DMS53 (cell line): ENCODE measurements around the gene C2orf76.
"Not testable (repeated sequence)": the region's sequence is repeated elsewhere in the genome, so short reads cannot be mapped to it uniquely, and the experiment has no call there.

Experiments
- DNase-seq: peaks from one replicate; lab custom pipeline; 2025; lab: John Stamatoyannopoulos, UW

Gene C2orf76

GRCh38 chr2:119377294-119377992 lies 10.8 kb upstream of the C2orf76 start:
- DNase-seq = no peak

DNA sequence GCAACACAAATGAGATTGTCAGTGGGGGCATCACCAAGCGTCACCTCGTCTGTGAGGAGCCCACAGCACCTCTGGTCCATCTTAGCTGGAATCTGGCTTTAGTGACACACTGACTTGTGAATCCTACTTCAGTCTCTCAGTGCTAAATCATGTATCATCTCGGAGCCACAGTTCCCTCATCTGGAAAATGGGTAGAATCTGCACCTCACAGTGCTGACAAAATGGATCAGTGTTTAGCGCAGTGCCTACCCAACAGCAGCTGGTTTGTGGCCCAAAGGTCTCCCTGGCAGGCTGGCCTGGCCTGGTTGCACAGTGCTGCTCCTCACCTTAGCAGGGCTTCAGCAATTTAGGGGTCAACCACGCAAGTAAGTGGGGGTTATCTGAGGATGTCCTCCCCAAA lies 10.2 kb upstream of the C2orf76 start:
- no peak for DNase-seq

GRCh38 chr2:119376406-119376805 lies 9.8 kb upstream of the C2orf76 start:
- not testable (repeated sequence) for DNase-seq

- not testable (repeated sequence) for DNase-seq
Measured at GRCh38 chr2:119373907-119374745, 7.5 kb upstream of the C2orf76 start.

DNA sequence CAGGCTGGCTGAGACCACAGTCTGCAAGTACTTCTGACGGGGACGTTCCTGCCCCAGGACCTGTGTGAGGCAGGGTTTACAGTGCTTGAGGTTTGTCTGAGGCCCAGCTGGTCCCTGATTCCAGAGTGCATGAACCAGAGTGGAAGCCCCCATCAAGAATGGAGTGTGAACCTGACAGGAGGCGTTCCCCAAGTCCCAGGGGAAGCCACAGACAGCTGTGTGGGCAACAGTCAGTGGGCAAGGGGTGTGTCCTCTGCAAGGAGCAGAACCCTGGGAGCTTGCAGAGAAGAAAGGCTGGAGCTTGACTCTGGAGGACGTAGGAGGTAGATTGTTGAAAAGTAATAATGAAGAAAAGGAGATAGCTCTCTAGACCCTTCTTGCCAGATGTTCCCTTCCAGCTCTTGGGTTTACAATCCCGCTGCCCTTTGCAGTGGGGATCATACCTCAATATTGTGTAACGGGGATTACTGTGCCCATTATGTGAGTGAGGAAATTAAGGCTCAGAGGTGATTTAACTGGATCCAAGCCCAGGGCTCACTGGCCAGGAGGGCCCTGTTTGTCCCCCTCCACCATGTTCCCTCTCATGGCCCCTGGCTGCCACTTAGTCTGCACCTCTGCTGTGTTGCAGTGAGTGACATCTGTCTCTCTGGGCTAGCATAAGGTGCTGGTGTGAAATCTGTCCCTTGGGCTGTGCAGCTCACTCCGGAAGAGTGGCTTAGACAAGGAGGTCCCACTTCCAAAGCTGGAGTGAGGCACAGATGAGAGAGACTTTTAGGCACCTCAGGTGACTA lies 6.3 kb upstream of the C2orf76 start:
- DNase-seq = no peak

- no peak for DNase-seq
Measured at GRCh38 chr2:119371111-119371510, 4.5 kb upstream of the C2orf76 start.

DNA sequence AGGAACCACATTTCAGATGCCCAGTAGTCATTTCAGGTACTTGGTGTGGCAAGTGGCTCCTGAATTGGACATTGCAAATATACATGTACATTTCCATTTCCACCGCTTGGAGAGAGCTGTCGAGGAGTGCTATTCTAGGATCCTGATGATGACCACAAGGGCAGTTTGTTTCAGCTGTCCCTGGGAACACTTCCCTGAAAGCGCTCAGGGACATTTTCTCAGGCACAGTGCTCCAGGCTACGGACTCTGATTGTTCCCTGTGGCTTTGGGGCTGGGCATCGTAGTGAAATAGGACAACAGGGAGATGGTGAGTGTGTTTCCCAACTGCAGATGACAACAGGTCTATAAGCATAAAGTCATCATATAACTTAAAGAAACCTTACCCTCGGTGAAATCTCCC lies 3.2 kb upstream of the C2orf76 start:
- DNase-seq = no peak

DNA sequence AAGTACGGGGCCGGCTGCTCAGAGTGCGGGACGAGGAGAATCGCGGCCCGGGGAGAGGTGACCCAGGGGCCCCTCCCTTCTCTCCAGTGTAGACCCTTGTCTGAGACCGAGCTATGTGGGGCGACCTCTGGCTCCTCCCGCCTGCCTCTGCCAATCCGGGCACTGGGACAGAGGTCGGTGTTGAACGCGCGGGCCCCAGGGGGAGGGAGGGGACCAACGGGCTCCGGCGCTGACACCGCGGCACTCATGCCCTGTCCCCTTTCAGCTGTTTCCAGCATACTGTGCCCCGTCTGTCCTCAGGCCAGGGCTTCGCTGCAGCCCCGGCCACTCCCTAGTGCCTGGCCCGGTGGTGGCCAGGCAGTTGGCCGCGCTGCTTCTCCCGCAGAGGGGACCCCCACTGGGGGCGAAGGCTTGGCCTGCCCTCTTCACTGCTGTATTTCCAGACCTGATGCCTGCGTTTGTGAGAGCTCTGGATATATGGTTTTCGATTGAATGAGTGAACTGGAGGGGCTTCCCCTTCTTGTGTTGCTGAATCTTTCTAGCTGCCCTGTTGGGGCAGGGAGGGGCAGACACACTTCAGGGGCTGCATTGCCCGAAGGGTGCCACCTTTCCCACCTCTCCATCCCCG lies 952 bp upstream of the C2orf76 start:
- DNase-seq = peak; percentile 77

DNA sequence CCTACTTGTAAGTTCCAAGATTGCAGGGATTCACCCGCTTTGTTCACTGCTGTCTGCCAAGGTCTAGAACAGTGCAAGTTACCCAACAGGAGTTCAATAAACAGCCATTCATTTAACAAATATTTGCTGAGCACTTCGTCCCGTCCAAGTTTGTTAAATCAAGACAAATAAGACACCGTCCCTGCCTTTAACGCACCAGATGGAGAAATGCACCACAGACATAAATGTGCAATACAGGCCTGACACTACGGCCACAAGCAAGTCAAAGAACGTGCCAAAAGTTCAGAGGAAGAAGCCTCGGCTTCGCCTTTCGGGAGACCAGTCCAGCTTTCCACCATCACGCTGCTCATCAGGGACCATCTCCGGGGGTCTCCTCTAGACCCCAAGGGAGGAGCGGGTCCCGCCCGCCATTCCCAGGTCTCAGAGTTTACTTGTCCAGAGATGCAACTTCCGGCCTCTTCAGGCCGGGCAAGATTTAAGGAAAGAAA lies 429 bp downstream of the C2orf76 start:
- peak; percentile 61 for DNase-seq

DNA sequence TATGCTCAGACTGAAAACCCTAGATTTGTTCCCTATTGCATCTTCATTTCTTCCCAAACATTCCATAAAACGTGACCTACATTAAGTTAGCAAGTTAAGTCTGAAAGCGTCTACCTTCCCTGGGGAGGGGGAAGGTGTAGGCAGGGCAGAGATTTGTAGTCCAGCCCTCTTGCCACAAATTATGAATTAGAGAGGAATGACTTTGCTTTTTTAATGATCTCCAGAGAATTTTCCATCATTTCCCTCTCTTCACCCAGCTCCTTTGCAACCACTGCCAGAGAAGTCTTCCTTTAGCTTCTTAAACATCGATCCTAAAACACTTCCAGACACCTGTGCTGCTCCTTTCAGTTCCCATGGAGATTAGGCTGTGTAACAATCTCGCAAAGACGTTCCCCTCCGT lies 1.2 kb downstream of the C2orf76 start:
- no peak for DNase-seq

- no peak for DNase-seq
Measured at GRCh38 chr2:119364798-119365197, 1.8 kb downstream of the C2orf76 start.

DNA sequence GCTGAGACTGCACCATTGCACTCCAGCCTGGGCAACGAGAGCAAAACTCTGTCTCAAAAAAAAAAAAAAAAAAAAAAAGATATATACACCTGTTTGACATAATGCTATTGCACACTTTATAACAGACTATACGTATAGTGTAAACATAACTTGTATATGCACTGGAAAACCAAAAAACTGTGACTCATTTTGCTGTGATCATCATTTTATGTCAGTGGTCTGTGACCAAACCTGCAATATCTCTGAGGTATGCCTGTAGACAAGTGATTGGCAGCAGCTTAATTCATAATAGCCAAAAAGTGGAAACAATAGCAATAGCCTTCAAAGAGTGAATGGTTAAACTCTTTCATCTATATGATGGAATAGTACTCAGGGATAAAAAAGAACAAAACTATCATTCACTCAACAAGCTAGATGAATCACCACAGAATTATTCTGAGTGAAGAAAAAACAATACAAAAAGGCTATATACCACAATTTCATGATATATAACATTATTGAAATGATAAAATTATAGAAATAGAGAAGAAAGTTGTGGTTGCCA lies 6.1 kb downstream of the C2orf76 start:
- no peak for DNase-seq

GRCh38 chr2:119359774-119360173 lies 6.9 kb downstream of the C2orf76 start:
- DNase-seq = no peak

- no peak for DNase-seq
Measured at GRCh38 chr2:119354860-119355259, 11.8 kb downstream of the C2orf76 start.

- peak; percentile 16 for DNase-seq
Measured at GRCh38 chr2:119352357-119352756, 14.3 kb downstream of the C2orf76 start.

DNA sequence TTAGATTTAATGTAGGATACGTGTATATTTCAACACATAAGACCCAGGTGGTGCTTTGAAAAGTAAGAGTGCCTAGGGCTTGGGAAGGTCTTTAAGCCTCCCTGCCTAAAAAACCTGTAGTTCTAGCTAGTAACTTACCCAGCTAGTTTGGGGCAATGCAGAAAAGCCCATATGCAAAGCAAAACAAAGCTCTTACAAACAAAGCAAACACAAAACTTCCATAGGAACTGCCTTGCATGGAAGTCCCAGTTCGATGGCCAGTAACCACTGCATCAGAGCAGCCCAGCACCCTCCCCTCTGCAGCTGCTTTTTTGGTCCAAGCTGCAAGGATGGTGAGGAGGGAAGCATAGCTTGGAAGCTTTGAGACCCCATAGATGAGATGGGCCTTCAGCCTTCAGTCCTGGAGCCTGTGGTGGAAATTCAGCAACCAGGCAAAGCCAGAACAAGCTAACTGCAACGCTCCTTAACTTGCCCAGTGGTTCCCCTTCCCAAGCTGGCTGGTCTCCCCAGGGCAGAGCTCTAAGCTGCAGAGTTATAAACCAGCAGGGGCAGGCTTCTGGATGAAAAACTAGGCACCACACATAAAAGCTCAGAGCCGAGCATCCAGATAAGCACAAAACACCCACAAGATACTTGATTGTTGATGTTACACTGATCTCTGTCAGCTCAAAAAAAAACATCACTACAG lies 16.2 kb downstream of the C2orf76 start:
- no peak for DNase-seq

DNA sequence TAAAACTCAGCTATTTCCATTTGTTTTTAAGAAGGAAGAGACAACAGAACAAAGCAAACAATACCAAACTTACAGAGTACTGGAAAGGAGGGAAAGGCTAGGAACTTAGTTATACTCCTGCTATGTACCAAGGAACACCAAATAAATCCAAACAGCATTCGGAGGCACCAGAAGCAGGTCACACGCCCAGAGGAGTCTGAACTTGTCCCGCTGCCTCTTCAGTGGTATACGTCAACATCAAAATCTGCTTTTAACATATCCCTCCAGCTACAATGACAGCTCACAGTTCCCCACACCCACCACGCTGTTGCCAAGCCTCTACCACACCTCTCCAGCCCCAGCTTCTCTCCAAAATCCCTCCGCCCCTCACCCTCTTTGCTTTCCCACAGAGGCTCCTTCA lies 17.3 kb downstream of the C2orf76 start:
- no peak for DNase-seq

- DNase-seq = no peak
Measured at GRCh38 chr2:119341684-119342083, 24.9 kb downstream of the C2orf76 start.

- no peak for DNase-seq
Measured at GRCh38 chr2:119339562-119339923, 27.1 kb downstream of the C2orf76 start.

DNA sequence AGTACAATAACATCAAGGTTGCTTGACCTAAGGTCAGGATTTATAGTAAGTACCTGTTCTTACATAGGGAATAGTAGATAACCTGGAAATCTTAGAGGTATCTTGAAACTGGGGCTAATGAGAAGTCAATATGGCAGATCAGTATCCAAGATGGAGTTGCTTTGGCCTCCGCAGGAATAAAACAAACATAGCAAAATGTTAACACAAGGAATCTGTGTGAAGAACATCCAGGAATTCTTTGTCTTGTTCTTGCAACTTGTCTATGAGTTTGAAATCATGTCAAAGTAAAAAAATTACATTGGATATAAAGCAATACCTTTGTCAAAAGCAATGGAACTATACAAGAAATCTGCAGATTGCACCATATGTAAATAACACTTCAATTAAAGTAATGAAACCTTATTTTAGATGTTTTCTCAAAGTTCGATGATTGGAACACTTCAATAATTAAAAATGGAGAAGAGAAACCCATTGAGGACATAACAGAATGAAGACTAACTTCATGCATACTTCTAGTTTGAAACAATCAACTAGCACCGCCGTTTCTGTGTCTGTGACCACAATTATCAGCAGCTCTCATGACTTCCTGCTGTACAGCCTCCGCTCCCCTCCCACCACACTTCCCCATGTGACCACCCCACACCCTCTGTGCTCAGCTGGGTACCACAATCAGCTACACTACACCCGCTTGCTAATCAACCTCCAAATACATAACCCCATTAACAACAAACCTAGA lies 27.6 kb downstream of the C2orf76 start:
- DNase-seq = no peak
